Omental fat pad (tissue), 4 donors: Measurements from ENCODE around the gene KRT34. TPM values are rescaled to one million over a fixed set of nuclear protein-coding genes. Genes with fewer than 3 reads are reported as not detected.

Experiments
- ATAC-seq: fragments of 150-250 bp; one replicate; pipeline ENCODE4 v1.9.1; 2016; ENCODE audit warnings: mild to moderate bottlenecking, moderate library complexity; ENCODE audit not compliant: low FRiP score
- DNase-seq: peaks from one replicate; pipeline ENCODE4 v3.0.0-alpha.2; 2019; ENCODE audit warnings: low spot score
- CTCF ChIP-seq, 3 donors: fragments of 450-650 bp; IDR thresholded peaks; one replicate each; pipeline ENCODE4 v1.5.1; 2016 to 2017; ENCODE audit warnings: antibody characterized with exemption in 3 of 3, mild to moderate bottlenecking in 3 of 3, moderate library complexity in 2 of 3
- total RNA-seq, 4 donors: library from RNA; depleted of rRNA; stranded (reverse); fragments of >200 nt; gene quantifications; one replicate each; pipeline ENCODE4 v1.1.0, GENCODE V29; 2016

The KRT34 gene
- total RNA-seq, 4 donors from 2014 or later: not detected

GRCh38 chr17:41367426-41368075 is 14.6 kb downstream of the KRT34 start:
- no peak for TF ChIP-seq CTCF (IDR thresholded peaks at IDR 0.05)
- no peak for DNase-seq

GRCh38 chr17:41366070-41366469 is 16.0 kb downstream of the KRT34 start:
- no peak for ATAC-seq
- no peak for TF ChIP-seq CTCF (IDR thresholded peaks at IDR 0.05)
- DNase-seq: no peak

More at GRCh38 chr17:41367426-41368075, 14.6 kb downstream of the KRT34 start:
- ATAC-seq: peak; percentile 38

- TF ChIP-seq CTCF (IDR thresholded peaks at IDR 0.05): no peak
- no peak for DNase-seq
- no peak for ATAC-seq
These were observed 18.2 kb downstream of the KRT34 start for GRCh38 chr17:41363881-41364280.

GRCh38 chr17:41360296-41360995 is 21.7 kb downstream of the KRT34 start:
- DNase-seq (no peak), ATAC-seq (peak; percentile 63)
- no peak for TF ChIP-seq CTCF (IDR thresholded peaks at IDR 0.05)

GRCh38 chr17:41354536-41354935 is 27.6 kb downstream of the KRT34 start:
- no peak for TF ChIP-seq CTCF (IDR thresholded peaks at IDR 0.05)
- DNase-seq (no peak), ATAC-seq (no peak)

- ATAC-seq: no peak
- no peak for DNase-seq
- no peak for TF ChIP-seq CTCF (IDR thresholded peaks at IDR 0.05)
These were observed 29.3 kb downstream of the KRT34 start for GRCh38 chr17:41352597-41353366.
